GM12878 (cell line): Measurements from ENCODE around the gene ZNF526. TPM values are rescaled to one million over a fixed set of nuclear protein-coding genes. Genes with fewer than 3 reads are reported as not detected.

Experiments used
- ATAC-seq: fragments of 200-7000 bp; cut with Tn5 transposase; 3 replicates; pipeline ENCODE4 v1.9.1; 2020; ENCODE audit warnings: mild to moderate bottlenecking, moderate library complexity
- BruUV-seq: library from RNA; stranded (reverse); fragments of 400-500 nt; replicated peaks from 2 replicates; lab custom pipeline; 2021; lab: Mats Ljungman, UMichigan
- CTCF ChIA-PET: fragments of 300-600 bp; sonication (Branson Sonifier 250); formaldehyde crosslinking; extraction: SDS; loops from one replicate; lab custom pipeline; 2021; ENCODE audit warnings: inconsistent platforms; lab: Yijun Ruan, JAX
- POLR2A ChIA-PET: fragments of 350-600 bp; formaldehyde crosslinking; extraction: SDS; loops from one replicate; lab custom pipeline; 2021; ENCODE audit warnings: inconsistent platforms; lab: Charles Lee
- RAD21 ChIA-PET: fragments of 300-600 bp; sonication (Branson Sonifier 250); formaldehyde crosslinking; loops from one replicate; lab custom pipeline; 2023; ENCODE audit warnings: antibody characterized with exemption; ENCODE audit not compliant: unreplicated experiment; lab: Charles Lee
- SMC1A ChIA-PET: fragments of 300-600 bp; sonication (Branson Sonifier 250); formaldehyde crosslinking; loops from one replicate; lab custom pipeline; 2023; ENCODE audit not compliant: unreplicated experiment, uncharacterized antibody; lab: Charles Lee
- DNase-seq: peaks from one replicate; pipeline ENCODE4 v3.0.0-alpha.2; 2011; ENCODE audit warnings: low read depth, low spot score
- FAIRE-seq: peaks from 3 replicates; lab custom pipeline; 2011; peaks lifted over from hg19 to GRCh38; lab: Jason Lieb, UNC
- H2AFZ ChIP-seq: 2 replicates; pipeline ENCODE4 v1.6.0; 2011; ENCODE audit warnings: low read depth, low read length, control low read depth; ENCODE audit not compliant: control insufficient read depth
- H3K27ac ChIP-seq: 2 replicates; pipeline ENCODE4 v1.5.1; 2011; ENCODE audit warnings: control low read depth; ENCODE audit not compliant: control insufficient read depth, insufficient read depth
- H3K27me3 ChIP-seq, 2 experiments: replicated peaks in 1 of 2; 2 replicates each; pipeline versions ENCODE4 v1.6.0 to v1.6.1; 2011; ENCODE audit warnings: low read length in 1 of 2; ENCODE audit not compliant: control insufficient read depth in 2 of 2, insufficient read depth in 2 of 2
- H3K36me3 ChIP-seq, 2 experiments: 2 replicates each; pipeline ENCODE4 v1.5.1; 2011; ENCODE audit warnings: low read length in 1 of 2; ENCODE audit not compliant: control insufficient read depth in 2 of 2, insufficient read depth in 2 of 2
- H3K4me1 ChIP-seq: 2 replicates; pipeline ENCODE4 v1.6.1; 2011; ENCODE audit warnings: mild to moderate bottlenecking, low read length, moderate library complexity, mixed read lengths; ENCODE audit not compliant: control insufficient read depth, insufficient read depth
- H3K4me2 ChIP-seq: 2 replicates; pipeline ENCODE4 v1.6.0; 2011; ENCODE audit warnings: control low read depth; ENCODE audit not compliant: control insufficient read depth, insufficient read depth
- H3K4me3 ChIP-seq: fragments of 200-600 bp; sonication (generic); 2 replicates; pipeline ENCODE4 v1.5.1; 2016
- H3K79me2 ChIP-seq: 2 replicates; pipeline ENCODE4 v1.6.0; 2011; ENCODE audit warnings: low read length; ENCODE audit not compliant: control insufficient read depth, insufficient read depth
- H3K9ac ChIP-seq: 2 replicates; pipeline ENCODE4 v1.8.0; 2011; ENCODE audit warnings: low read length, control low read depth, mixed read lengths; ENCODE audit not compliant: control insufficient read depth, insufficient read depth
- H3K9me3 ChIP-seq: replicated peaks from 3 replicates; pipeline ENCODE4 v1.5.1; 2011; ENCODE audit warnings: mild to moderate bottlenecking, low read length; ENCODE audit not compliant: control insufficient read depth, insufficient read depth
- H4K20me1 ChIP-seq: 2 replicates; pipeline ENCODE4 v1.6.0; 2011; ENCODE audit not compliant: control insufficient read depth, insufficient read depth
- BCL11A ChIP-seq: IDR thresholded peaks from 2 replicates; pipeline ENCODE4 v1.6.1; 2011; ENCODE audit warnings: low read depth, low read length
- BHLHE40 ChIP-seq, 2 experiments: fragments of 450-650 bp in 1 of 2; IDR thresholded peaks; 2 replicates each; pipeline ENCODE4 v1.6.1; 2011 to 2017; ENCODE audit warnings: low read depth in 2 of 2, borderline replicate concordance in 1 of 2, improper control_type of control experiment in 1 of 2, low read length in 1 of 2, mild to moderate bottlenecking in 1 of 2
- CREM ChIP-seq: IDR thresholded peaks from 2 replicates; pipeline ENCODE4 v1.6.1; 2014; ENCODE audit warnings: antibody characterized with exemption, low read depth
- E2F8 ChIP-seq: fragments of 450-650 bp; IDR thresholded peaks from 2 replicates; pipeline ENCODE4 v1.6.1; 2018; ENCODE audit warnings: mild to moderate bottlenecking, low read depth, moderate library complexity; ENCODE audit not compliant: partially characterized antibody
- IKZF1 ChIP-seq: fragments of 450-650 bp; conservative IDR thresholded peaks from 2 replicates; pipeline ENCODE4 v1.6.1; 2017; ENCODE audit warnings: antibody characterized with exemption, mild to moderate bottlenecking
- NKRF ChIP-seq: fragments of 450-650 bp; conservative IDR thresholded peaks from 2 replicates; pipeline ENCODE4 v1.6.1; 2017; ENCODE audit warnings: mild to moderate bottlenecking, moderate library complexity
- RB1 ChIP-seq: fragments of 450-650 bp; formaldehyde crosslinking; IDR thresholded peaks from 2 replicates; pipeline ENCODE4 v1.6.1; 2017; ENCODE audit warnings: mild to moderate bottlenecking, borderline replicate concordance
- RELB ChIP-seq: fragments of 450-650 bp; IDR thresholded peaks from 2 replicates; pipeline ENCODE4 v1.6.1; 2017; ENCODE audit warnings: low read depth, mild to moderate bottlenecking, moderate library complexity
- SP1 ChIP-seq: IDR thresholded peaks from one replicate; pipeline ENCODE4 v1.6.1; 2011; ENCODE audit warnings: low read depth, low read length
- SUZ12 ChIP-seq: fragments of 200-600 bp; sonication (generic); IDR thresholded peaks from one replicate; pipeline ENCODE4 v1.6.1; 2018; ENCODE audit warnings: antibody characterized with exemption, mild to moderate bottlenecking; ENCODE audit not compliant: unreplicated experiment
- ZBTB11 ChIP-seq: fragments of 450-650 bp; formaldehyde crosslinking; IDR thresholded peaks from 2 replicates; pipeline ENCODE4 v1.5.0; 2022; ENCODE audit warnings: mild to moderate bottlenecking, missing genetic modification characterization
- ZSCAN29 ChIP-seq: fragments of 450-650 bp; IDR thresholded peaks from 2 replicates; pipeline ENCODE4 v1.6.1; 2017; ENCODE audit warnings: mild to moderate bottlenecking, moderate library complexity
- WGBS: methylation state at CpG from one replicate; pipeline ENCODE4 v1.1.6; 2016; ENCODE audit warnings: low lambda C conversion rate; ENCODE audit not compliant: insufficient replicate concordance, insufficient coverage; ENCODE audit errors: missing lambda C conversion rate; 5-methylcytosine and 5-hydroxymethylcytosine counted together
- in situ Hi-C: fragments of 300-500 bp; cut with MboI; formaldehyde crosslinking; loops from 9 replicates; pipeline ENCODE4 v1.14.3; 2018; ENCODE audit warnings: mixed read lengths
- intact Hi-C: fragments of 100-400 bp; cut with micrococcal nuclease; formaldehyde crosslinking; loops from one replicate; pipeline ENCODE4 v1.14.2; 2022; ENCODE audit not compliant: unreplicated experiment
- polyA plus RNA-seq, 11 experiments: library from polyadenylated mRNA; depleted of rRNA in 4 of 11; unstranded in 6 of 11; stranded (reverse) in 5 of 11; fragments of >200 nt; fragmentation: Nextera tagmentation in 4 of 11; fragmentation: Illumina TruSeq in 1 of 11; extraction: Ambion mirVana in 4 of 11; extraction: Trizol in 1 of 11; gene quantifications; 1 replicate in 1 of 11; 2 replicates in 10 of 11; pipeline versions ENCODE4 v1.2.1 to v1.2.3, GENCODE V29; 2011 to 2016; ENCODE audit warnings: inconsistent platforms in 2 of 11, missing spikeins in 2 of 11, low read depth in 1 of 11
- total RNA-seq, 4 experiments: library from RNA; depleted of rRNA in 3 of 4; stranded (reverse); fragments of >200 nt in 3 of 4; fragmentation: Illumina TruSeq in 1 of 4; extraction: Trizol in 1 of 4; gene quantifications; 2 replicates each; pipeline versions ENCODE4 v1.2.1 to v1.2.3, GENCODE V29; 2013 to 2021

The ZNF526 gene
- total and polyA plus RNA-seq, 10 of the 15 experiments (the other 5 are each of a cell fraction or from before 2014, with no cell fraction given): 1.8 to 18.3 (median 5.5) TPM

GRCh38 chr19:42254089-42254849 lies 34.2 kb downstream of the ZNF526 start:
- CTCF ChIA-PET: no interaction called here
- H2AFZ ChIP-seq: peak overlapping the region; percentile 55
- TF ChIP-seq BCL11A: 0 out of 2 replicates have a peak, but pooled peaks have one; percentile 5
- no peak for TF ChIP-seq ZBTB11
- TF ChIP-seq NKRF: no peak
- no peak for TF ChIP-seq SUZ12
- peak in 1 of 2 experiments; percentile 20; a peak in 2 of 4 replicates for TF ChIP-seq BHLHE40 (IDR thresholded peaks at IDR 0.05; ENCODE audit: borderline replicate concordance in 1 of 2, low read depth in 2 of 2, low read length in 1 of 2)
- peak; percentile 52; the same call in 1 of the 2 replicates for TF ChIP-seq IKZF1
- TF ChIP-seq E2F8: peak; percentile 47
- TF ChIP-seq RB1: peak; percentile 78; the same call in 1 of the 2 replicates
- peak; percentile 98 for TF ChIP-seq RELB
- no peak for TF ChIP-seq ZSCAN29
- TF ChIP-seq SP1: peak; percentile 10
- peak; percentile 33; the same call in 1 of the 2 replicates for TF ChIP-seq CREM

More at GRCh38 chr19:42254089-42254849, 34.2 kb downstream of the ZNF526 start:
- TSS peak; percentile 65 for BruUV-seq
- Histone ChIP-seq H3K36me3 (peaks cover 0 to 5% of the 10 kb centered on the region in 2 experiments; a peak in 2 of 4 replicates), H3K4me3 (peak overlapping the region; percentile 99), H3K9me3 (no peaks in the 10 kb centered on the region), H3K79me2 (peaks cover 43% of the 10 kb centered on the region), H3K4me1 (peaks cover 16% of the 10 kb centered on the region), H3K4me2 (peak overlapping the region; percentile 54), H3K27ac (peak overlapping the region; percentile 94), H3K27me3 (no peaks in the 10 kb centered on the region), H4K20me1 (no peaks in the 10 kb centered on the region), H3K9ac (peak overlapping the region; percentile 94)
- in situ Hi-C loops (no loop called here), intact Hi-C loops (no loop called here)
- FAIRE-seq: peak; percentile 77
- DNase-seq: no peak
- POLR2A ChIA-PET: no interaction called here
- ATAC-seq: peak; percentile 50
- RAD21 ChIA-PET: no interaction called here
- WGBS: 2% methylated on average over 39 of the region's 70 CpGs
- SMC1A ChIA-PET: no interaction called here
